Psoas muscle (tissue), 8 donors: ENCODE results near the gene PRKN. TPM values are rescaled to one million over a fixed set of nuclear protein-coding genes. Genes with fewer than 3 reads are reported as not detected.

Experiments
- ATAC-seq, 4 donors: fragments of 200-7000 bp; cut with Tn5 transposase; one replicate each; pipeline ENCODE4 v1.9.1; 2020; ENCODE audit warnings: moderate library complexity in 3 of 4, mild to moderate bottlenecking in 2 of 4
- DNase-seq, 2 donors: peaks; one replicate each; pipeline ENCODE4 v3.0.0-alpha.2; 2020
- H3K27ac ChIP-seq: fragments of 200-600 bp; one replicate; pipeline ENCODE4 v1.8.0; 2022
- H3K27me3 ChIP-seq, 3 donors: fragments of 200-600 bp in 1 of 3; one replicate each; pipeline versions ENCODE4 v1.6.1 to v1.8.0; 2013 to 2022; ENCODE audit warnings: low read length in 2 of 3, mild to moderate bottlenecking in 2 of 3, moderate library complexity in 1 of 3; ENCODE audit not compliant: insufficient read depth in 3 of 3
- H3K36me3 ChIP-seq, 2 donors: fragments of 200-600 bp in 1 of 2; one replicate each; pipeline versions ENCODE4 v1.6.1 to v1.8.0; 2013 to 2022; ENCODE audit warnings: low read depth in 1 of 2, mild to moderate bottlenecking in 1 of 2, moderate library complexity in 1 of 2; ENCODE audit not compliant: insufficient read depth in 1 of 2
- H3K4me1 ChIP-seq: fragments of 200-600 bp; one replicate; pipeline ENCODE4 v1.8.0; 2022
- H3K4me3 ChIP-seq: fragments of 200-600 bp; one replicate; pipeline ENCODE4 v1.8.0; 2022; ENCODE audit warnings: mild to moderate bottlenecking
- H3K9me3 ChIP-seq: fragments of 200-600 bp; one replicate; pipeline ENCODE4 v1.8.0; 2022
- WGBS, 3 donors: extraction: QIAGEN DNeasy Blood & Tissue Kit; methylation state at CpG; one replicate each; pipeline versions ENCODE4 v1.1.6 to v1.1.7; 2013; 5-methylcytosine and 5-hydroxymethylcytosine counted together
- intact Hi-C, 2 donors: fragments of 100-400 bp; cut with DNase I; formaldehyde crosslinking; loops; one replicate each; pipeline versions ENCODE4 v1.11.0 to v1.14.2; 2022
- polyA plus RNA-seq, 3 donors: library from polyadenylated mRNA; stranded (reverse); fragments of 200-250 nt; gene quantifications; one replicate each; pipeline ENCODE4 v1.2.3, GENCODE V29; 2013
- total RNA-seq, 4 donors: library from RNA; stranded (reverse); fragmentation: NEBNext Ultra II Directional in 2 of 4; extraction: Animal tissue kit (Norgen Biotek cat#: 25700) in 2 of 4; gene quantifications; one replicate each; pipeline versions ENCODE4 v1.2.1 to v1.2.4, GENCODE V29; 2021 to 2023
- TF ChIP-seq, protein P1 (sequence below): fragments of 200-600 bp; IDR thresholded peaks from one replicate; pipeline ENCODE4 v1.8.0; 2022; ENCODE audit warnings: antibody characterized with exemption
- donor health status: healthy with polysubstance abuse.
- donor health status: DM: no; HTN: no; CAD: no; lungs with moderate emphysema.
- donor health status: Bipolar disorder and iron deficiency.
- donor health status: healthy.
- donor health status: DM: yes; HTN: yes; CAD: no.
- donor health status: DM: no; HTN: no; CAD: no.
- donor health status: DM: no; HTN: no; CAD: no.
- donor health status: DM: yes; HTN: yes; CAD: no.

The PRKN gene
- total and polyA plus RNA-seq, 7 donors = 1.5 to 19.5 (median 11.7) TPM

DNA sequence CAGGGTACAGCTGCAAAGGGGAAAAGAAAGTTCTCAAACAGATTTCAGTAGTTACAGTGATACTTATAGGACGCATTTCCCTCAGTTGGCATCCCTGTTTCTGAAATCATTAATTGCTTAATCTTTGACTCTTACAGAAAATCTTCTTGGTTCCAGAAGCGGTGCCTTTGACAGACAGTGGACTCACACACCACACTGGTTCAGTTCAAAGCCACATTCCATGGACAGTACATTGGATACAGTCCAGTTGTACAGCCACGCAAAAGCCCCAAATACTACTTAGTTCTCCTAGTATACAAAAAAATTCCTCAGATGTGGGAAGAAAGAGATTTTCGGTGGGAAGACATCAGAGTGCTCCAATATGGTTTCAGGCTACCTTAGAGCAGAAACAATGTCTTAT is 460.4 kb downstream of the PRKN start:
- Histone ChIP-seq H3K9me3 (no peaks in the 10 kb centered on the region), H3K4me1 (no peaks in the 10 kb centered on the region), H3K4me3 (no peak overlapping the region), H3K27ac (no peak overlapping the region), H3K36me3 (no peaks in the 10 kb centered on the region), H3K27me3 (no peaks in the 10 kb centered on the region)
- ATAC-seq (no peak), DNase-seq (no peak)
- intact Hi-C loops = no loop called here
- WGBS, 3 donors = 57 to 70% (median 63%) methylated on average over 4 of the region's 4 CpGs
- TF ChIP-seq, protein P1, sequence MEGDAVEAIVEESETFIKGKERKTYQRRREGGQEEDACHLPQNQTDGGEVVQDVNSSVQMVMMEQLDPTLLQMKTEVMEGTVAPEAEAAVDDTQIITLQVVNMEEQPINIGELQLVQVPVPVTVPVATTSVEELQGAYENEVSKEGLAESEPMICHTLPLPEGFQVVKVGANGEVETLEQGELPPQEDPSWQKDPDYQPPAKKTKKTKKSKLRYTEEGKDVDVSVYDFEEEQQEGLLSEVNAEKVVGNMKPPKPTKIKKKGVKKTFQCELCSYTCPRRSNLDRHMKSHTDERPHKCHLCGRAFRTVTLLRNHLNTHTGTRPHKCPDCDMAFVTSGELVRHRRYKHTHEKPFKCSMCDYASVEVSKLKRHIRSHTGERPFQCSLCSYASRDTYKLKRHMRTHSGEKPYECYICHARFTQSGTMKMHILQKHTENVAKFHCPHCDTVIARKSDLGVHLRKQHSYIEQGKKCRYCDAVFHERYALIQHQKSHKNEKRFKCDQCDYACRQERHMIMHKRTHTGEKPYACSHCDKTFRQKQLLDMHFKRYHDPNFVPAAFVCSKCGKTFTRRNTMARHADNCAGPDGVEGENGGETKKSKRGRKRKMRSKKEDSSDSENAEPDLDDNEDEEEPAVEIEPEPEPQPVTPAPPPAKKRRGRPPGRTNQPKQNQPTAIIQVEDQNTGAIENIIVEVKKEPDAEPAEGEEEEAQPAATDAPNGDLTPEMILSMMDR = no peak

DNA sequence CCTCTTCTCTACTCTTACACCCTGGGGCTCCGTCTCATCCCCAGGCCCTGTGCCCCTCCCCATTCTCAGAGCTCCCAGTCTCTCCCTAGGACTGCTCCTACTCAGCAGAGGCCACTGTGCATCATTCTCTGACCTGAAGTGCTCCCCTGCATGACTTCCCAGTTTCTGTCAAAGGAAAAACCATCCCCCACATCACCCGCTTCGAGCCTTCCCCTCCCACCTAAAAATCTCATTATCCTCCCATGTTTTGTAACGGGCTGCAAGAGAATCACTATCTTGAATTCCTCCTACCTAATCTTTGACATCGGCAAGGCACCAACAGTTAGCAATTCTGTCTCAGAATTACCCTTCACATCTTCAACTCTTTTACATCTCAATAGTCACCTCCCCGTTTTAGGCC is 463.0 kb downstream of the PRKN start:
- Histone ChIP-seq H3K4me3 (no peak overlapping the region), H3K9me3 (no peaks in the 10 kb centered on the region), H3K27ac (no peak overlapping the region), H3K4me1 (no peaks in the 10 kb centered on the region), H3K36me3 (no peaks in the 10 kb centered on the region), H3K27me3 (no peaks in the 10 kb centered on the region)
- 92 to 94% (median 92%) methylated on average over 6 of the region's 6 CpGs for WGBS, 3 donors
- ATAC-seq (no peak), DNase-seq (no peak)
- intact Hi-C loops = no loop called here
- TF ChIP-seq, protein P1 = no peak

DNA sequence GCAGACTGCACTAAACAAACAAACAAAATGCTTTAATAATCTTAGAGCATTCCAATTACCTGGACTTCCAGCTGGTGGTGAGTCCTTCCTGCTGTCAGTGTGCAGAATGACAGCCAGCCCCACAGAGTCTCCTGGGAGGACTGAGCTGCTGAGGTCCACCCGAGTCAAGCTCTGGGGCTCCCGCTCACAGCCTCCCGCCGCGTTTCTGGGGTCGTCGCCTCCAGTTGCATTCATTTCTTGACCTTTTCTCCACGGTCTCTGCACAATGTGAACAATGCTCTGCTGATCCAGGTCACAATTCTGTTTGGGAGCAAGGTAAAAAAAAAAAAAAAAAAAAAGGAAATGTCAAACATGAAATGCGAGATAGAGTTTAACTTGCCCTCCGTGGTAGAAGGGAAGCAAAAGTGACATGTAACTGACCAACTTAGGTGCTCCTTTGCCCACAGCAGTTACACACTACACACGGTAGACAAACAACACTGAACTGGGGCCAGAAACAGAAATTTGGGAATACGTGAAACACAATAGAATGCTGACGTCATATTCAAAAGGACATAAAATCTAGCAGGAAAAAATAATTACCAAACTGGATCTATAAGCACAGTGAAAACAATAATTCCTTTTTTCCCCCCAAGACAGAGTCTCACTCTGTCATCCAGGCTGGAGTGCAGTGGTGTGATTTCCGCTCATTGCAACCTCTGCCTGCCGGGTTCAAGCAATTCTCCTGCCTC is 464.9 kb downstream of the PRKN start:
- TF ChIP-seq, protein P1 = no peak
- H3K36me3 ChIP-seq = no peaks in the 10 kb centered on the region
- H3K27me3 ChIP-seq = no peaks in the 10 kb centered on the region
- no peak overlapping the region for H3K27ac ChIP-seq
- ATAC-seq = no peak
- H3K9me3 ChIP-seq = no peaks in the 10 kb centered on the region
- no peak overlapping the region for H3K4me3 ChIP-seq
- DNase-seq = no peak
- H3K4me1 ChIP-seq = no peaks in the 10 kb centered on the region
- intact Hi-C loops = no loop called here
- WGBS, 3 donors = 77 to 87% (median 83%) methylated on average over 15 of the region's 15 CpGs

DNA sequence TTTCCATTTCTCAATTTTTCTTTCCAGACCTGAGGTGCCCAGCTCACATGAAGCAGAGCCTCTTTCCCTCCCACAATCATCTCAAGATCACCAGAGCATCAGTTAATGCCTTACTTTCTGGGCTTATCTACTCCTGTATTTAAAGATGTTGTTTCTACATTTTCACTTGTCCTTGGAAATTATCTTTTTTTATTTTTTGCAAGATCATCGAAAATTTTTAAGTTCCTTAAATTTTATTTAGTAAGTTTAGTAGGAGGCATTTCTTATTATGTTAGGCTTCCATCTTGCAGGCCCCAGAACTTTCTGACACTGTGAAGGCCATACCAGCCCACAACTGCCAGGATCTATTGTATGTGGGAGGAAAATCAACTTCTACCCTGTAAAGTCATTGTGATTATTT is 466.0 kb downstream of the PRKN start:
- H3K36me3 ChIP-seq = no peaks in the 10 kb centered on the region
- TF ChIP-seq, protein P1 = no peak
- ATAC-seq (no peak), DNase-seq (no peak)
- intact Hi-C loops = no loop called here
- WGBS, 3 donors = 95 to 98% (median 98%) methylated on average over 1 of the region's 1 CpG
- H3K27me3 ChIP-seq = no peaks in the 10 kb centered on the region
- no peaks in the 10 kb centered on the region for H3K4me1 ChIP-seq
- H3K4me3 ChIP-seq = no peak overlapping the region
- no peak overlapping the region for H3K27ac ChIP-seq
- no peaks in the 10 kb centered on the region for H3K9me3 ChIP-seq

DNA sequence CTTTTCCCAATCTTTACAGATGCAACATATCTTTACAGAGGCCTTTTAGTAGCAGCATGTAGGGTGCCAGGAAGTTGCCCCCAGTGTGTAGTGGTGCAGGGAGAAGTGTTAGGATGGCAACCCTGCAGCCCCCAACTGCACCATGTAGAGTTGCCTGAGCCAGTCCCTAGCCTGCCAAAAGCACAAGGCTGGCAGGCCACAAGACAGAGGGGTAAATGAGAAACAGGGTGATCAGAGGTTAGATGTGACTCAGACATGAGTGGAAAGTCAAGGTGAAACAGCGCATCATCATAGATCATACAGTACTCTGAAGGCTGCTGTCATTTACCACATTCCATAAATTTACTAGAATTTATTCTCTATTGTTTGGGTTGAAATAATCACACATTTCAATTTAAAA is 467.5 kb downstream of the PRKN start:
- H3K4me1 ChIP-seq = no peaks in the 10 kb centered on the region

More for the DNA sequence above, 467.5 kb downstream of the PRKN start:
- no peak for ATAC-seq
- no peak for DNase-seq
- no peaks in the 10 kb centered on the region for H3K36me3 ChIP-seq
- H3K9me3 ChIP-seq = no peaks in the 10 kb centered on the region
- no peak overlapping the region for H3K4me3 ChIP-seq
- H3K27me3 ChIP-seq = no peaks in the 10 kb centered on the region
- H3K27ac ChIP-seq = no peak overlapping the region
- WGBS, 3 donors = 99 to 100% (median 100%) methylated on average over 1 of the region's 1 CpG
- intact Hi-C loops = no loop called here
- TF ChIP-seq, protein P1 = no peak
